ENCODE results near the gene RIMKLB. TPM values are rescaled to one million over a fixed set of nuclear protein-coding genes. Genes with fewer than 3 reads are reported as not detected.

The RIMKLB gene
- total and polyA plus RNA-seq, 2 donors (not counting 1 experiment from before 2014, with no cell fraction given), result 13.0 to 22.3 TPM

DNA sequence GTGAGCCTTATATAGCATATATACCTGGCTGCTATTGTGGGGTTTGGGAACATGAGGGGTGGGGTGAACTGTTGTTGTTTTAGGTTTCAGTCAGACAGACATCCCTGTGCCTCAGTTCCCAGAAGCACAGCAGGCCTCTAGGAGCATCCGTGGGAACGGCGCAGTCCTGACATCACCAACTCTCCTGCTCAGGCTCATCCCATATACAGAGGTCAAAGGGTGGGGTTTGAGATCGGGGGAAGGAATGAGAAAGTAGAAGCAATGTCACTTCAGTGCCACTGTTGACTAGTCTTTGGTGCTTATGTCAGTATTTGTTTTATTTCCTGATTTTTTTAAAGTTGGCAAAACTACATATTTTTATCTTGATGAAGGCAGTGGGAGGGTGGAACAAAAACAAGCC is 81.5 kb downstream of the RIMKLB start:
- no peak overlapping the region for H3K4me3 ChIP-seq (replicated peaks in 1 of 4; ENCODE audit: control extremely low read depth in 1 of 4, insufficient read depth in 1 of 4, low read depth in 3 of 4, low read length in 4 of 4)
- H3K36me3 ChIP-seq (ENCODE audit: control insufficient read depth, insufficient read depth, low read length), result no peaks in the 10 kb centered on the region
- no peak overlapping the region for H3K27ac ChIP-seq (ENCODE audit: insufficient read depth, low read length)
- no peak for DNase-seq (ENCODE audit: low read depth in 2 of 2)
- no peak for TF ChIP-seq EZH2 (IDR thresholded peaks at IDR 0.05; ENCODE audit: low read length, missing control alignments)
- TF ChIP-seq, protein P1, sequence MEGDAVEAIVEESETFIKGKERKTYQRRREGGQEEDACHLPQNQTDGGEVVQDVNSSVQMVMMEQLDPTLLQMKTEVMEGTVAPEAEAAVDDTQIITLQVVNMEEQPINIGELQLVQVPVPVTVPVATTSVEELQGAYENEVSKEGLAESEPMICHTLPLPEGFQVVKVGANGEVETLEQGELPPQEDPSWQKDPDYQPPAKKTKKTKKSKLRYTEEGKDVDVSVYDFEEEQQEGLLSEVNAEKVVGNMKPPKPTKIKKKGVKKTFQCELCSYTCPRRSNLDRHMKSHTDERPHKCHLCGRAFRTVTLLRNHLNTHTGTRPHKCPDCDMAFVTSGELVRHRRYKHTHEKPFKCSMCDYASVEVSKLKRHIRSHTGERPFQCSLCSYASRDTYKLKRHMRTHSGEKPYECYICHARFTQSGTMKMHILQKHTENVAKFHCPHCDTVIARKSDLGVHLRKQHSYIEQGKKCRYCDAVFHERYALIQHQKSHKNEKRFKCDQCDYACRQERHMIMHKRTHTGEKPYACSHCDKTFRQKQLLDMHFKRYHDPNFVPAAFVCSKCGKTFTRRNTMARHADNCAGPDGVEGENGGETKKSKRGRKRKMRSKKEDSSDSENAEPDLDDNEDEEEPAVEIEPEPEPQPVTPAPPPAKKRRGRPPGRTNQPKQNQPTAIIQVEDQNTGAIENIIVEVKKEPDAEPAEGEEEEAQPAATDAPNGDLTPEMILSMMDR (conservative IDR thresholded peaks at IDR 0.05 in 1 of 2, IDR thresholded peaks at IDR 0.05 in 1 of 2; ENCODE audit: low read depth in 1 of 2, low read length in 2 of 2), result no peak
- no peak overlapping the region for H3K9ac ChIP-seq (ENCODE audit: insufficient read depth, low read length)
- no peaks in the 10 kb centered on the region for H3K4me1 ChIP-seq (ENCODE audit: control insufficient read depth, extremely low read depth, insufficient read depth, low read length)
- no peak overlapping the region for H3K4me2 ChIP-seq (ENCODE audit: extremely low read depth, insufficient read depth, low read length)
- H3K79me2 ChIP-seq (ENCODE audit: control insufficient read depth, insufficient read depth, low read length), result no peaks in the 10 kb centered on the region
- H2AFZ ChIP-seq (ENCODE audit: low read length), result no peak overlapping the region
- H3K9me3 ChIP-seq (ENCODE audit: control insufficient read depth, insufficient read depth, low read depth, low read length), result no peaks in the 10 kb centered on the region
- no peaks in the 10 kb centered on the region for H4K20me1 ChIP-seq (ENCODE audit: control insufficient read depth, extremely low read depth, insufficient read depth, low read length)
- no peaks in the 10 kb centered on the region for H3K27me3 ChIP-seq (ENCODE audit: control insufficient read depth, insufficient read depth, low read length)

DNA sequence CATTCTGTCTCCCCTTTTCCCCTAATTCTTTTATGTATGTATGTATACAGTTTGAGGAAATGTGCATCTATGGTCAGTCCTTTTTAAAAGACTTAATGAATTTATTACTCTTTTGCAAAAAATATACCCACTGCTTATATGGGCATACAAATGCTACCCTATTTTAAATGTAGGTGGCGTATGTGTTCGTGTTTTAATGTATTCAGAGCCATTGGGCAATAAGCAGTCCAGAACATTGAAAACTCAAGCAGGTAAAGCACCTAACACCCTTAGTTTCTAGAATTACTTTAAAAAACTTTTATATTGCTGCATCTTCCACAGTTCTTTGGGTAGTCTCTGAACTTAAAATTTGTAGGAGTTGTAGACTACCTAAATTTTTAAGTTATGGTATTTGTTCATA is 82.1 kb downstream of the RIMKLB start:
- Histone ChIP-seq H3K27ac (ENCODE audit: insufficient read depth, low read length) (no peak overlapping the region), H2AFZ (ENCODE audit: low read length) (no peak overlapping the region), H3K9me3 (ENCODE audit: control insufficient read depth, insufficient read depth, low read depth, low read length) (no peaks in the 10 kb centered on the region), H3K79me2 (ENCODE audit: control insufficient read depth, insufficient read depth, low read length) (no peaks in the 10 kb centered on the region), H3K4me2 (ENCODE audit: extremely low read depth, insufficient read depth, low read length) (no peak overlapping the region), H3K36me3 (ENCODE audit: control insufficient read depth, insufficient read depth, low read length) (no peaks in the 10 kb centered on the region), H3K4me1 (ENCODE audit: control insufficient read depth, extremely low read depth, insufficient read depth, low read length) (no peaks in the 10 kb centered on the region), H3K9ac (ENCODE audit: insufficient read depth, low read length) (no peak overlapping the region), H4K20me1 (ENCODE audit: control insufficient read depth, extremely low read depth, insufficient read depth, low read length) (no peaks in the 10 kb centered on the region), H3K4me3 (replicated peaks in 1 of 4; ENCODE audit: control extremely low read depth in 1 of 4, insufficient read depth in 1 of 4, low read depth in 3 of 4, low read length in 4 of 4) (no peak overlapping the region), H3K27me3 (ENCODE audit: control insufficient read depth, insufficient read depth, low read length) (no peaks in the 10 kb centered on the region)
- TF ChIP-seq, protein P1 (conservative IDR thresholded peaks at IDR 0.05 in 1 of 2, IDR thresholded peaks at IDR 0.05 in 1 of 2; ENCODE audit: low read depth in 1 of 2, low read length in 2 of 2), result no peak
- TF ChIP-seq EZH2 (IDR thresholded peaks at IDR 0.05; ENCODE audit: low read length, missing control alignments), result no peak
- DNase-seq (ENCODE audit: low read depth in 2 of 2), result no peak

- H4K20me1 ChIP-seq (ENCODE audit: control insufficient read depth, extremely low read depth, insufficient read depth, low read length), result no peaks in the 10 kb centered on the region
- no peak overlapping the region for H3K4me2 ChIP-seq (ENCODE audit: extremely low read depth, insufficient read depth, low read length)
- no peak overlapping the region for H2AFZ ChIP-seq (ENCODE audit: low read length)
- peak; percentile 38 to 56 for DNase-seq (ENCODE audit: low read depth in 2 of 2)
- no peaks in the 10 kb centered on the region for H3K79me2 ChIP-seq (ENCODE audit: control insufficient read depth, insufficient read depth, low read length)
- no peaks in the 10 kb centered on the region for H3K9me3 ChIP-seq (ENCODE audit: control insufficient read depth, insufficient read depth, low read depth, low read length)
- no peak overlapping the region for H3K27ac ChIP-seq (ENCODE audit: insufficient read depth, low read length)
- no peaks in the 10 kb centered on the region for H3K36me3 ChIP-seq (ENCODE audit: control insufficient read depth, insufficient read depth, low read length)
- no peak overlapping the region for H3K9ac ChIP-seq (ENCODE audit: insufficient read depth, low read length)
- H3K4me1 ChIP-seq (ENCODE audit: control insufficient read depth, extremely low read depth, insufficient read depth, low read length), result no peaks in the 10 kb centered on the region
- no peak overlapping the region for H3K4me3 ChIP-seq (replicated peaks in 1 of 4; ENCODE audit: control extremely low read depth in 1 of 4, insufficient read depth in 1 of 4, low read depth in 3 of 4, low read length in 4 of 4)
- TF ChIP-seq, protein P1 (conservative IDR thresholded peaks at IDR 0.05 in 1 of 2, IDR thresholded peaks at IDR 0.05 in 1 of 2; ENCODE audit: low read depth in 1 of 2, low read length in 2 of 2), result peak; percentile 32 to 55
- no peak for TF ChIP-seq EZH2 (IDR thresholded peaks at IDR 0.05; ENCODE audit: low read length, missing control alignments)
- H3K27me3 ChIP-seq (ENCODE audit: control insufficient read depth, insufficient read depth, low read length), result no peaks in the 10 kb centered on the region
Observed at GRCh38 chr12:8780389-8780788, 82.6 kb downstream of the RIMKLB start.

All from fibroblast of lung (primary cell).